Activated naive CD4-positive, alpha-beta T cell treated with anti-CD3 and anti-CD28 coated beads for 36 hours (primary cell): ENCODE data around the gene RNASE11. TPM values are rescaled to one million over a fixed set of nuclear protein-coding genes. Genes with fewer than 3 reads are reported as not detected.

Experiments used
- CTCF ChIA-PET: fragments of 350-600 bp; sonication (Branson Sonifier 250); formaldehyde crosslinking; loops from one replicate; lab custom pipeline; 2021; ENCODE audit warnings: antibody characterized with exemption; lab: Charles Lee
- DNase-seq: peaks from one replicate; pipeline ENCODE4 v3.0.0-alpha.2; 2020
- H3K27ac Mint-ChIP-seq: one replicate; pipeline ENCODE4 v1.8.0; 2021; ENCODE audit warnings: mild to moderate bottlenecking, mixed read lengths
- H3K27me3 Mint-ChIP-seq: one replicate; pipeline ENCODE4 v1.8.0; 2021; ENCODE audit warnings: low read depth, mixed read lengths
- H3K36me3 Mint-ChIP-seq: one replicate; pipeline ENCODE4 v1.8.0; 2021; ENCODE audit warnings: low read depth, mixed read lengths
- H3K4me1 Mint-ChIP-seq: one replicate; pipeline ENCODE4 v1.8.0; 2021; ENCODE audit warnings: low read depth, mixed read lengths
- H3K4me3 Mint-ChIP-seq: one replicate; pipeline ENCODE4 v1.8.0; 2021; ENCODE audit warnings: mild to moderate bottlenecking, moderate library complexity, mixed read lengths
- H3K9me3 Mint-ChIP-seq: one replicate; pipeline ENCODE4 v1.8.0; 2021; ENCODE audit warnings: mixed read lengths
- intact Hi-C: fragments of 100-400 bp; cut with micrococcal nuclease; formaldehyde crosslinking; loops from one replicate; pipeline ENCODE4 v1.15.1; 2023
- total RNA-seq, 2 experiments: library from RNA; stranded (reverse); gene quantifications; one replicate each; pipeline ENCODE4 v1.2.3, GENCODE V29; 2021

RNASE11 gene
- total RNA-seq, 2 experiments from 2014 or later: not detected

DNA sequence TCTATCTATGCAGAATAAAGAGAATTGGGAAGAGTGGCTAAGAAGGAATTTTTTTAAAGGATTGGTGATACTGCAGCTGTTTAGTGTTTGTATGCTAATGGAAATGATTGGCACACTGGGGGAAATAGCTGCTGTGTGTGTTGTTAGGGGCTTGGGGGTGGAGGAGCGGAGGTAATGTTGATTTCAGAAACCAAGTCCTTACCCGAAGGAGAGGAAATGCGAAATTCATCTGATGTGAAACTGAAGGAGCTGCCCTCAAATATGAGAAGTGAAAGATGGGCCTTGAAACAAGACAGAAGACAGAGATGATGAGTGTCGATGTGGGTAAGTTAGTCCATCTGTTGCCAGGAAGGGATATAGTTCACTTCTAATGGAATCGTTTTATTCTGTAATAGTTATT is 24.6 kb upstream of the RNASE11 start:
- H3K4me3 Mint-ChIP-seq: no peak overlapping the region
- H3K9me3 Mint-ChIP-seq: no peaks in the 10 kb centered on the region
- intact Hi-C loops: loop anchor here (5.0 kb wide), 2 partner anchors 170 to 260 kb away; partner anchors contain the start of gene RNASE6
- no peak overlapping the region for H3K27ac Mint-ChIP-seq
- H3K36me3 Mint-ChIP-seq: no peaks in the 10 kb centered on the region
- peaks cover 4% of the 10 kb centered on the region for H3K4me1 Mint-ChIP-seq
- no peak for DNase-seq
- H3K27me3 Mint-ChIP-seq: no peaks in the 10 kb centered on the region
- CTCF ChIA-PET: interaction anchor here (1.0 to 2.7 kb wide), 15 partner anchors 11 to 285 kb away, joined by 3 to 23 read pairs (median 4); partner anchors contain the start of genes ANG, CCNB1IP1 and RNASE4

DNA sequence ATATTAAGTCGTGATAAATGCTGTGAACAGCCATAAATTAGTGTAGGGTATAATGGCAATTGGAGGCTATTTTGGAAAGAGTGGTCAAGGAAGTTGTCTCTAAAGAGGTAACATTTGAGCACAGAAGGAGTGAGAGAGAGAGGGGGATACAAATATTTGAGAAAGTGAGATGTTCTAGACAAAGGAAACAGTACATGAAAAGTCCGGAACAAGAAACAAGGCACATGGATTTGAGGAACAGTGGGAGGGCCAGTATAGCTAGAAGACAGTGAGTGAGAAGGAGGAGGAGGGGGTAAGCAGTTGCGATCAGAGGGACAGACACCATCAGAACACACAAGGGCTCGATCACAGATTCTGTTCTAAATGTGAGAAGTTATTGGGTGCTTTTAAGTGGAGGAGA is 23.5 kb upstream of the RNASE11 start:
- H3K27ac Mint-ChIP-seq: no peak overlapping the region
- no peaks in the 10 kb centered on the region for H3K9me3 Mint-ChIP-seq
- no peaks in the 10 kb centered on the region for H3K36me3 Mint-ChIP-seq
- CTCF ChIA-PET: interaction anchor here (0.6 to 5.7 kb wide), 10 partner anchors 11 to 285 kb away, joined by 3 to 48 read pairs (median 12); partner anchors contain the start of genes PARP2 and RNASE4
- intact Hi-C loops: loop anchor here (5.0 kb wide), 2 partner anchors 171 to 261 kb away; partner anchors contain the start of gene RNASE6
- no peak overlapping the region for H3K4me3 Mint-ChIP-seq
- H3K4me1 Mint-ChIP-seq: peaks cover 4% of the 10 kb centered on the region
- DNase-seq: no peak
- H3K27me3 Mint-ChIP-seq: no peaks in the 10 kb centered on the region

DNA sequence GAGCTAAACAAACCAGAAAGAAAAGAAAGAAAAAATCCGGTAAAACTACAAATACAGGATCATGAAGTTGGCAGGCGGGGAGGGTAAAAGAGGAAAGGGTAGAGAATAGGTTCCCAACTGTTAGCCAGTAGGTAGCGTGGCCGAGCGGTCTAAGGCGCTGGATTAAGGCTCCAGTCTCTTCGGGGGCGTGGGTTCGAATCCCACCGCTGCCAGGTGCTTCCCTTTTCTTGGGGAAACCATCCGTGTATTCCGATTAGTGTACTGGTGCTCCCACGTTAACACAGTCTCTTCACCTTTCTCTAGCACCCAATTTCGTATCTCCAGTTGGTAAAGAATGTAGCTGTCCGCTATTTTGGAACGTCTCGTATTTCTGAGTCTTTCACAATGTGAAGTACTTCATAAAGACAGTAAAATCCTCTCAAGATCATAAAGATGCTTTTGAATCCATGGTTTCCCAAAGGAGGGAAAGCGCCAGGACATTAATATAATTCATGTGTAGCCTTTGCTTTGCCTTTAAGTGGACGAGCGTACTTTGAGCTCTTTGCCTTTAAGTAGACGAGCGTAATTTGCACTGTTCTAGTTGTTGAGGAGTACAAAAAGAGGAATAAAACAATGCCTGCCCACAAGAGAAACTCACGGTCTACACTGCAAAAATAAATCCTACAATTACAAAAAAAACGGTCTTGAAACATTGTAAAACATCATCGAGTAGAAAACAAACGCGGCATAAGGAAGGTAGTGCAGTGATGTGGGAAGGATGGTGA is 22.4 kb upstream of the RNASE11 start:
- no peak overlapping the region for H3K4me3 Mint-ChIP-seq
- H3K4me1 Mint-ChIP-seq: peaks cover 4% of the 10 kb centered on the region
- no peak overlapping the region for H3K27ac Mint-ChIP-seq
- intact Hi-C loops: loop anchor here (5.0 kb wide), 2 partner anchors 172 to 262 kb away; partner anchors contain the start of gene RNASE6
- no peaks in the 10 kb centered on the region for H3K36me3 Mint-ChIP-seq
- peak; percentile 88 for DNase-seq
- CTCF ChIA-PET: interaction anchor here (0.6 to 5.7 kb wide), 22 partner anchors 9 to 681 kb away, joined by 3 to 48 read pairs (median 6); partner anchors contain the start of genes PARP2 and RNASE4
- no peaks in the 10 kb centered on the region for H3K27me3 Mint-ChIP-seq
- H3K9me3 Mint-ChIP-seq: no peaks in the 10 kb centered on the region

DNA sequence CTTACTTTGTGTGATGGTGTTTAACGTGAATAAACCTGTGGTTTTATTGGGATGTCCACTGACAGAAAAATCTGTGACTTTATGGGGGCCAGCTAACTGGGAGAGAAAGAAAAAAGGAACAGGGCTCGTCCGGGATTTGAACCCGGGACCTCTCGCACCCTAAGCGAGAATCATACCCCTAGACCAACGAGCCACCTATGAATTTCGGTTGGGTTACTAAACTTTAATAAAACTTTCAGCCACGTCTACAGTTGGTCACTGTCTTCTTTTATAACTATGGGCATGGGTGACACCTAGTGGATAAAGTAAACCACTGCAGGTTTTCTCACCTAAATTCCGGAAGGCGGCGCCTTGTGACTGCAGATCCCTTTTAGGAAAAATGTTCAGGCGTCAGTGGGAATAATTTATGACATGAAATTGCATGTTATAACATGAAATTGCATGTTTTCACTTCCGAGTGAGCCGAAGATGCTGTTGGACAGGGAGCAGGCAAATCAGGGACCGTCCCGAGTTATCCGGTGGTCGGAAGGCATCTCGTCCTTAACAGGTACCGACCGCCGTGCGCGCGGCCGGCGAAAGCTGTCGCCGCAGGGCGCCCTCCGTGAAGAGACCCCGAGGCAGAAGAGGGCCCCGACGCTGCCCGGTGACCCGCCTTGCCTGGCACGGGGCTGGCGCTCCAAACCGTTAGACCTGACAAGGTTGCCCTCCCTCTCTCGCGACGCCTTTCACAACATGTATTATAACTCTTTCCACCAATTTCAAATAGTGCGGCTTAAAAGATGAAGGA is 21.6 kb upstream of the RNASE11 start:
- intact Hi-C loops: loop anchor here (1.0 to 5.0 kb wide), 10 partner anchors 54 to 304 kb away; partner anchors contain the start of genes APEX1, RNASE6, TEP1 and TTC5
- peaks cover under 1% of the 10 kb centered on the region for H3K4me1 Mint-ChIP-seq
- DNase-seq: peak; percentile 71
- no peak overlapping the region for H3K27ac Mint-ChIP-seq
- no peaks in the 10 kb centered on the region for H3K36me3 Mint-ChIP-seq
- H3K27me3 Mint-ChIP-seq: no peaks in the 10 kb centered on the region
- no peak overlapping the region for H3K4me3 Mint-ChIP-seq
- CTCF ChIA-PET: interaction anchor here (0.6 to 5.7 kb wide), 23 partner anchors 9 to 682 kb away, joined by 3 to 48 read pairs (median 5); partner anchors contain the start of genes PARP2 and RNASE4
- no peaks in the 10 kb centered on the region for H3K9me3 Mint-ChIP-seq

DNA sequence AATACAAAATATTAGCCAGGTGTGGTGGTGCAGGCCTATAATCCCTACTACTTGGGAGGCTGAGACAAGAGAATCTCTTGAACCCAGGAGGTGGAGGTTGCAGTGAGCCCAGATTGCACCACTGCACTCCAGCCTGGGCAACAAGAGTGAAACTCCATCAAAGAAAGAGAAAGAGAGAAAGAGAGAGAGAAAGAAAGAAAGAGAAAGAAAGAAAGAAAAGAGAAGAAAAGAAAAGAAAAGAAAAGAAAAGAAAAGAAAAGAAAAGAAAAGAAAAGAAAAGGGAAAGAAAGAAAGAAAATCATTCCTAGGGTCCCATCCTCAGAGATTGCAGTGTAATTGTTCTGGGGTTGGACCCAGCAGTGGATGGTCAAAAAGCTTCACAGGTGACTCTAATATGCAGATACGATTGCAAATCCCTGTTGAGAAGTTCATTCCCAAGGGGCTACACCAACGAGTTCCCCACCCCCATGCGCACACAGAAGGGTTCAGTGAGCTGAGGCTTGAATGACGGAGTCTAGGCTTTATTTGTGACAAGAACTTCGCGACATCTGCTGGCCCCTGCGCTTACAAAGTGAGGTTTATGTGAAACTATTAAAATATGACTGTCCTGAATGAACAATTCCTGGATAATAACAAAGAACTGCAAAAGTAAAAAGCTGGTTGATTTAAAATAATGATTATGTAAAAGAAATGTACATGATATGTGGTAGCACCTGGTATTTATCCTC is 20.7 kb upstream of the RNASE11 start:
- Mint-ChIP-seq H3K36me3 (no peaks in the 10 kb centered on the region), H3K9me3 (no peaks in the 10 kb centered on the region), H3K4me3 (no peak overlapping the region), H3K27me3 (no peaks in the 10 kb centered on the region), H3K27ac (peak overlapping the region; percentile 13), H3K4me1 (no peaks in the 10 kb centered on the region)
- no peak for DNase-seq
- CTCF ChIA-PET: interaction anchor here (0.7 to 5.7 kb wide), 18 partner anchors 8 to 362 kb away, joined by 3 to 48 read pairs (median 8); partner anchors contain the start of genes PARP2, PIP4P1, RNASE4 and TEP1
- intact Hi-C loops: loop anchor here (1.0 kb wide), 8 partner anchors 55 to 303 kb away; partner anchors contain the start of genes APEX1, TEP1 and TTC5

DNA sequence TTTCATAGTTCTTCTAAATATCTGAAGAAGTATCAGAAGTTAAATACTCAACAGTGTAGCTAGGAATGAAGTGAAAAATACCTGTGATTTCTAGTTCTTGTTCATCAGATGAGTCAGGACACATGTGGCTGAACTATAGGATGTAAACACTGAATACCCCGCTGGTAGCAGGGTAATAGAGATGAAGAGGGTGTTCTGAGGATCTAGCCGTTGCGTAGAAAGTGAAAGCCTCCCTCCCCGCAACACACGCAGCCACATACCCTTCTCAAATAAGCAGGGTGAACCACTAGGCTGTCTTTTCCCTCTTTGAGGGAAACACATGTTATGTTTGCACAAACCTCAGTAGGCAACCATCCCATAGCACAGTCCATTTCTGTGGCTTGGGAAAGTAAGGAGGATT is 19.8 kb upstream of the RNASE11 start:
- Mint-ChIP-seq H3K36me3 (no peaks in the 10 kb centered on the region), H3K4me3 (no peak overlapping the region), H3K27me3 (no peaks in the 10 kb centered on the region), H3K9me3 (no peaks in the 10 kb centered on the region), H3K27ac (no peak overlapping the region), H3K4me1 (no peaks in the 10 kb centered on the region)
- peak; percentile 19 for DNase-seq
- intact Hi-C loops: no loop called here
- CTCF ChIA-PET: interaction anchor here (0.9 to 5.7 kb wide), 12 partner anchors 7 to 281 kb away, joined by 3 to 48 read pairs (median 10); partner anchors contain the start of genes PARP2, PIP4P1 and TEP1

DNA sequence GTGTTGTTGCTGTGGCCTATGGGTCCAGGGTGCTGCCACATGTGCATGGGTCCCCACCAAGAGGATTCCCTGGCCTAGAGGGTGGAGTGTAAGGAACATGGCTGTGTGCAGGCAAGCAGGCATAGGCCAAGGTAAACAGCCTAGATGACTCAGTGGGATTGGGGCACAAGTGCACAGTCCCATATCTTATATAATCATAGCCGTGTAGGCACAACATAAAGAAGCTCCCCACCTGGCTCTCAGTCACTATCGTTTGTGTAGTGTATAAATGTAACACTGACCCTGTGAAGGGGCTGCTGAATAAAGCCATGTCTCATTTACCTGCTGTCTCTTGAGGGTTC is 19.1 kb upstream of the RNASE11 start:
- H3K9me3 Mint-ChIP-seq: no peaks in the 10 kb centered on the region
- CTCF ChIA-PET: interaction anchor here (0.8 to 5.7 kb wide), 8 partner anchors 76 to 280 kb away, joined by 3 to 48 read pairs (median 10); partner anchors contain the start of gene PARP2
- H3K36me3 Mint-ChIP-seq: no peaks in the 10 kb centered on the region
- H3K4me3 Mint-ChIP-seq: no peak overlapping the region
- H3K27ac Mint-ChIP-seq: no peak overlapping the region
- H3K4me1 Mint-ChIP-seq: no peaks in the 10 kb centered on the region
- H3K27me3 Mint-ChIP-seq: no peaks in the 10 kb centered on the region
- intact Hi-C loops: no loop called here
- DNase-seq: no peak

DNA sequence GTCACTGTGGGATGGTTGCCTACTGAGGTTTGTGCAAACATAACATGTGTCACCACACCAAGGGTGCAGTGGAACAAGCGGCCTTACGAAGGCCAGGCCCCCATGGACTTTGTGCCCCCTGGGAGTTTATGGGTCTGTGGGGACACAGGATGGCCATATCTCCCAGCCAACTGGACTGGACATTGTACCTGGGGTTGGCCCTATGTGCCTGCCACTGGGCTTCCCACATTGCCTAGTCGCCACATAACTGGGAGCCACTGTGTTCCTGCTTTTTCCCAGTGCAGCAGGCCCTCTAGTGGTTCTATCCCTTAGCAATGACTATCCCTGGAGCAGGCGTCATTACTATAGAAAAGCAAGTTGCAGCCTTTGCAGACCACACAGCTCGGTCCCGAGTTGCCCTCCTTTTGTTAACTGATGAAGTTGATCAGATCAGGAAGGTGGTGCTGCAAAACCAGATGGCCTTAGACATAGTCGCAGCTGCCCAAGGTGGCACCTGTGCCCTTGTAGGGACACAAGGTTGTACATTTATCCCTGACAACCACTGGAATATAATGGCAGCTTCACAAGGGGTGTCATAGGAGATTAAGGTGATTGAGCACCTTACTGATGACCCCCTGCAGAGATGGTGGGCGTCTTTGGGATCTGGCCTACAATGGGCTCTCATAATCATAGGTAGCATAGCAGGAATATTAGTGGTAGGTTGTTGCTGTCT is 18.5 kb upstream of the RNASE11 start:
- CTCF ChIA-PET: interaction anchor here (0.8 to 5.7 kb wide), 6 partner anchors 75 to 280 kb away, joined by 3 to 48 read pairs (median 18); partner anchors contain the start of gene PARP2
- no peaks in the 10 kb centered on the region for H3K36me3 Mint-ChIP-seq
- no peak overlapping the region for H3K4me3 Mint-ChIP-seq
- H3K27me3 Mint-ChIP-seq: no peaks in the 10 kb centered on the region
- H3K4me1 Mint-ChIP-seq: no peaks in the 10 kb centered on the region
- intact Hi-C loops: no loop called here
- H3K9me3 Mint-ChIP-seq: no peaks in the 10 kb centered on the region
- DNase-seq: peak; percentile 24
- H3K27ac Mint-ChIP-seq: no peak overlapping the region

DNA sequence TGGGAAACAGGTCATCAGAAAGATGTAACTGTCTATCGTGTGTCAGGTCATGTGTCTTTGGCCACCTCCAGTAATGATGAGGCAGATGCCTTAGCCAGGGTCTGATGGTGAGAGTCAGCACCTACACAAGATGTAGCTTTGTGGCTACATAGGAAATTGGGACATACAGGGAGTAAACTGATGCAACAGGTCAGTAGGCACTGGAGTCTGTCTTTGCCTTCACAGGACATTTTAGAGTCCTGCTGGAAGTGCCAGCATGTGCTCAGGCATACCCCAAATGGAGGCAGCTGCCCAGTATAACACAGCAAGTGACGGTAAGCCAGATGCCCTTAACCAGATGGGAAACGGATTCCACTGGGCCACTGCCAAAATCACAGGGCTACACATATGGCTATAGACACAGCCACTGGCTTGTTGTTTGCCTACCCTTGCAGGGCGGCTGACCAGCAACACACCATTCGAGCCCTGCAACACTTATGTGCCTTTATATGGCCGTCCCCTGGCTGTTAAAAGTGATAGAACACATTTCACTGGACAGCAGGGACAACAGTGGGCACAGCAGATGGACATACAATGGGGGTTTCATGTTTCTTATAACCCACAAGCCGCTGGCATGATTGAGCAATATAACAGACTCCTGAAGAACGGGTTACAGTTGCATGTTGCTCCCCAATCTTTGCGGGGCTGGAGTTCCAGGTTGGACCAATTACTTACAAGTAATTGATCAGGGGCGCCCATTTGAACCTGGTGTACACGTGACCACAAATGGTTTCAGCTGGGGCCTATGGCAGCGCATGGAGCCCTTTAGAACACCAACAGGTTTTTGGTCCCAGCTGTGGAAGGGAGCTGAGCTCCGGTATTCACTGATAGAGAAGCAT is 16.3 kb upstream of the RNASE11 start:
- CTCF ChIA-PET: interaction anchor here (0.8 to 1.3 kb wide), 3 partner anchors 64 to 276 kb away, joined by 3 to 5 read pairs (median 3); no protein-coding TSS in a partner anchor
- H3K27ac Mint-ChIP-seq: no peak overlapping the region
- no peaks in the 10 kb centered on the region for H3K36me3 Mint-ChIP-seq
- H3K4me3 Mint-ChIP-seq: no peak overlapping the region
- H3K4me1 Mint-ChIP-seq: no peaks in the 10 kb centered on the region
- no peaks in the 10 kb centered on the region for H3K27me3 Mint-ChIP-seq
- no peak for DNase-seq
- no peaks in the 10 kb centered on the region for H3K9me3 Mint-ChIP-seq
- intact Hi-C loops: no loop called here

DNA sequence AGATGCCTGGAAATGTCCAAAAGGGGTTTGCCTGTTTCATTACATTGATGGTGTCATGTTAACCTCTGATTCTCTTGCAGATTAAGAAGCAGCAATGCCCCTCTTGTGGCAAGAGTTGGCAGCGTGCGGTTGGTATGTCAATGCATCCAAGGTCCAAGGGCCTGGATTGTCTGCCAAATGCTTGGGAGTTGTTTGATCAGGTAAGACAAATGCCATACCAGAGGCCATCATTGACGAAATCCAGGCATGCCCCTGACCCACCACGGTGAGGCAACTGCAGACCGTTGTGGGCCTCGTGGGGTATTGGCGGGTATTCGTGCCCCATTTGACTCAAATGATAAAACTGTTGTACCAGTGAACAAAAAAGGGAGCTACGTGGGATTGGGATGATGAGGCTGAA is 14.8 kb upstream of the RNASE11 start:
- Mint-ChIP-seq H3K27me3 (no peaks in the 10 kb centered on the region), H3K4me1 (no peaks in the 10 kb centered on the region), H3K36me3 (no peaks in the 10 kb centered on the region), H3K4me3 (no peak overlapping the region), H3K27ac (no peak overlapping the region), H3K9me3 (no peaks in the 10 kb centered on the region)
- CTCF ChIA-PET: no interaction called here
- intact Hi-C loops: no loop called here
- DNase-seq: no peak
